Right forelimb (tissue), 1 donor: ENCODE results near the gene AUTS2.

Experiments
- DNase-seq: peaks from one replicate; pipeline ENCODE4 v3.0.0-alpha.2; 2018

The AUTS2 gene

GRCh38 chr7:69825113-69825972 lies 227.1 kb downstream of the AUTS2 start:
- no peak for DNase-seq

- DNase-seq, result no peak
These were observed 228.0 kb downstream of the AUTS2 start for GRCh38 chr7:69826283-69826682.

GRCh38 chr7:69827140-69827539 lies 228.9 kb downstream of the AUTS2 start:
- no peak for DNase-seq

GRCh38 chr7:69827558-69827957 lies 229.3 kb downstream of the AUTS2 start:
- DNase-seq, result no peak

- DNase-seq, result no peak
These were observed 234.1 kb downstream of the AUTS2 start for GRCh38 chr7:69832356-69832755.

GRCh38 chr7:69833964-69834363 lies 235.7 kb downstream of the AUTS2 start:
- DNase-seq, result no peak

- no peak for DNase-seq
These were observed 238.4 kb downstream of the AUTS2 start for GRCh38 chr7:69836702-69837101.

GRCh38 chr7:69837387-69838068 lies 239.3 kb downstream of the AUTS2 start:
- DNase-seq, result no peak

- DNase-seq, result no peak
These were observed 241.5 kb downstream of the AUTS2 start for GRCh38 chr7:69839782-69840181.

- no peak for DNase-seq
These were observed 242.0 kb downstream of the AUTS2 start for GRCh38 chr7:69840248-69840647.

- DNase-seq, result no peak
These were observed 245.4 kb downstream of the AUTS2 start for GRCh38 chr7:69843653-69844052.

- no peak for DNase-seq
These were observed 246.1 kb downstream of the AUTS2 start for GRCh38 chr7:69844264-69844868.

- DNase-seq, result no peak
These were observed 247.6 kb downstream of the AUTS2 start for GRCh38 chr7:69845721-69846495.

GRCh38 chr7:69847921-69848612 lies 249.8 kb downstream of the AUTS2 start:
- no peak for DNase-seq

- no peak for DNase-seq
These were observed 251.0 kb downstream of the AUTS2 start for GRCh38 chr7:69849268-69849667.

- no peak for DNase-seq
These were observed 258.7 kb downstream of the AUTS2 start for GRCh38 chr7:69857014-69857413.

GRCh38 chr7:69858471-69858870 lies 260.2 kb downstream of the AUTS2 start:
- DNase-seq, result no peak

GRCh38 chr7:69859342-69859741 lies 261.1 kb downstream of the AUTS2 start:
- no peak for DNase-seq

GRCh38 chr7:69860486-69860885 lies 262.2 kb downstream of the AUTS2 start:
- DNase-seq, result no peak

- no peak for DNase-seq
These were observed 262.8 kb downstream of the AUTS2 start for GRCh38 chr7:69860941-69861622.

- DNase-seq, result no peak
These were observed 264.3 kb downstream of the AUTS2 start for GRCh38 chr7:69862413-69863064.
